HepG2 (cell line): ENCODE measurements around the gene TBR1. TPM values are rescaled to one million over a fixed set of nuclear protein-coding genes. Genes with fewer than 3 reads are reported as not detected.

ENCODE experiments used
- DR1 ChIP-seq: sonication (generic); formaldehyde crosslinking; IDR thresholded peaks from 2 replicates; pipeline ENCODE4 v1.8.0; 2021; ENCODE audit warnings: mild to moderate bottlenecking, missing genetic modification reagents, inconsistent platforms
- ETV5 ChIP-seq: IDR thresholded peaks from 2 replicates; pipeline ENCODE4 v1.6.1; 2018; ENCODE audit warnings: missing biosample characterization, missing genetic modification reagents, inconsistent platforms, borderline replicate concordance
- FOSL1 ChIP-seq: sonication (generic); formaldehyde crosslinking; IDR thresholded peaks from 2 replicates; pipeline ENCODE4 v1.9.0; 2021; ENCODE audit warnings: missing genetic modification reagents, borderline replicate concordance
- GABPA ChIP-seq, 2 experiments: IDR thresholded peaks; 2 replicates each; pipeline ENCODE4 v1.6.1; 2011 to 2016; ENCODE audit warnings: low read depth in 2 of 2, low read length in 1 of 2, missing biosample characterization in 1 of 2, missing genetic modification characterization in 1 of 2
- HNRNPL ChIP-seq: fragments of 200-400 bp; formaldehyde crosslinking; IDR thresholded peaks from 2 replicates; pipeline ENCODE4 v1.6.1; 2017; ENCODE audit warnings: mild to moderate bottlenecking, low read depth, low read length
- MTA1 ChIP-seq: sonication (generic); formaldehyde crosslinking; IDR thresholded peaks from 2 replicates; pipeline ENCODE4 v1.4.0; 2020; ENCODE audit warnings: missing genetic modification reagents, mild to moderate bottlenecking, borderline replicate concordance
- NFKB2 ChIP-seq: sonication (generic); formaldehyde crosslinking; IDR thresholded peaks from 2 replicates; pipeline ENCODE4 v1.4.0; 2020; ENCODE audit warnings: missing genetic modification reagents, borderline replicate concordance
- NFYB ChIP-seq: sonication (generic); formaldehyde crosslinking; IDR thresholded peaks from 2 replicates; pipeline ENCODE4 v1.4.0; 2020; ENCODE audit warnings: missing genetic modification reagents
- PHF8 ChIP-seq: sonication (generic); formaldehyde crosslinking; IDR thresholded peaks from 2 replicates; pipeline ENCODE4 v1.5.0; 2020; ENCODE audit warnings: missing genetic modification reagents
- ZBTB7B ChIP-seq: sonication (generic); formaldehyde crosslinking; IDR thresholded peaks from 2 replicates; pipeline ENCODE4 v1.4.0; 2020; ENCODE audit warnings: missing genetic modification reagents
- ZNF143 ChIP-seq: sonication (generic); formaldehyde crosslinking; IDR thresholded peaks from 2 replicates; pipeline ENCODE4 v1.4.0; 2020; ENCODE audit warnings: missing genetic modification reagents
- ZNF251 ChIP-seq: sonication (generic); formaldehyde crosslinking; IDR thresholded peaks from 2 replicates; pipeline ENCODE4 v1.9.0; 2021; ENCODE audit warnings: mild to moderate bottlenecking, missing genetic modification reagents
- ZNF331 ChIP-seq: sonication (generic); formaldehyde crosslinking; IDR thresholded peaks from 2 replicates; pipeline ENCODE4 v1.4.0; 2020; ENCODE audit warnings: missing genetic modification reagents
- ZNF33B ChIP-seq: sonication (generic); formaldehyde crosslinking; IDR thresholded peaks from 2 replicates; pipeline ENCODE4 v1.5.1; 2020; ENCODE audit warnings: mild to moderate bottlenecking, missing genetic modification reagents
- ZNF451 ChIP-seq: sonication (generic); formaldehyde crosslinking; IDR thresholded peaks from 2 replicates; pipeline ENCODE4 v1.5.0; 2020; ENCODE audit warnings: mild to moderate bottlenecking, missing genetic modification reagents
- ZNF567 ChIP-seq: sonication (generic); formaldehyde crosslinking; IDR thresholded peaks from 2 replicates; pipeline ENCODE4 v1.8.1; 2023; ENCODE audit warnings: mild to moderate bottlenecking, missing genetic modification reagents, borderline replicate concordance
- polyA plus RNA-seq, 8 experiments: library from polyadenylated mRNA; depleted of rRNA in 3 of 8; stranded (reverse) in 7 of 8; unstranded in 1 of 8; fragments of >200 nt; fragmentation: Illumina TruSeq in 4 of 8; extraction: Trizol in 4 of 8; gene quantifications; 2 replicates each; pipeline versions ENCODE4 v1.2.1 to v1.2.3, GENCODE V29; 2011 to 2016; ENCODE audit warnings: low read depth in 4 of 8, missing spikeins in 1 of 8, mixed read lengths in 1 of 8; ENCODE audit not compliant: insufficient read depth in 1 of 8
- total RNA-seq, 5 experiments: library from RNA; depleted of rRNA; stranded (reverse); fragments of >200 nt; fragmentation: Illumina TruSeq; extraction: Trizol; gene quantifications; 2 replicates each; pipeline ENCODE4 v1.2.3, GENCODE V29; 2016; ENCODE audit warnings: low read depth in 1 of 5
- TF ChIP-seq, protein P1 (sequence below): sonication (generic); formaldehyde crosslinking; conservative IDR thresholded peaks from 2 replicates; pipeline ENCODE4 v1.5.0; 2020; ENCODE audit warnings: missing genetic modification reagents
- TF ChIP-seq, protein P2 (sequence below): sonication (generic); formaldehyde crosslinking; IDR thresholded peaks from 2 replicates; pipeline ENCODE4 v1.4.0; 2020; ENCODE audit warnings: missing genetic modification reagents
- TF ChIP-seq, protein P3 (sequence below): sonication (generic); formaldehyde crosslinking; IDR thresholded peaks from 2 replicates; pipeline ENCODE4 v1.5.1; 2020; ENCODE audit warnings: mild to moderate bottlenecking, missing genetic modification reagents, moderate library complexity

TBR1 gene
- total and polyA plus RNA-seq, 2 of the 13 experiments (the other 11 are each of a cell fraction or from before 2014, with no cell fraction given), result not detected

DNA sequence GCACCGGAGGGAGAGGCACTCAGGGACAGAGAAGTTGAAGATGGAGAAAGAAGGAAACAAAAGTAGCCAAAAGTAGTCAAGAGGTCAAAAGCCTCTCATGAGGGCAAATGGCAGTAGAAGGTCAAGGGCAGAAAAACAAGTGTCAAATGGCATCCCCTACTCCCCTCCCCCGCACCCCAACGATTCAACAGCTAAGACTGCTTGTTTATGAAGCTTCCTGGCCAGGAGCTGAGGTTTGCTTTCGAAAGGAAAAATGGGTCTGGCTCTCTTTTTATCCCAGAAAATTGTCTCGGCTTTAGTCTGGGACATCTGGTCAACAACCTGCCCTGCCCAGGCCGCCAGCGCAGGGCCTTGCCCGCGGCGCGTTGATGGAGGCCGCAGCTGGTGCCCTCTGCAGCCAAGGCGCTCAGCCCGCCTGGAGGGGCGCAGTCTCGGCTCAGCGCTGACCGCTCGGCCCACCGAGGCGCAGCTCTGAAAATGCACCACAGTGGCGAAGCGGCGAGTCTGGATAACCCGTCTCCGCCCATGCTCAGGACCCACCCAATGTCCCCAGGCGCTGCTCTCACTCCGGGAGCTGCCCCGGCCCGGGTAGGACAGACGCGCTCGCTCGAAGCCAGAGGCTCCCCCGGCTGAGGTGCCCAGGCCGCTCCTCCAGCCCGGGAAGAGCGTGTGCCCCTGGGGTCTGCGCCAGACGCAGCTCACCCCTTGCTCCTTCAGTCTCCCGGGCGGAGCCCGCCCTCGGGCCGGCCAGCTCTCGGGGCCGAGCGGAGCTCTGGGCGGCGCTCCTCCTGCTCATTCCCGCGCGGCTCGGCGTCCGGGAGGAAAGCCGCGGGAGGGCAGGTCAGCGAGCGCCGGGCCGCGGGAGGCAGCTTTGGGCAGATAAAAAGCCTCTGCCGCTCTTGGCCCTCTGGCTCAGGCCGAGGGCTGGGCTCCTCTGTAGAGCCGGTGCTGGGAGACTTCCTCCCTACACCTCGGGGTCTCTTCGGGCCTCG lies 1.8 kb upstream of the TBR1 start (continued):
- TF ChIP-seq, protein P1, sequence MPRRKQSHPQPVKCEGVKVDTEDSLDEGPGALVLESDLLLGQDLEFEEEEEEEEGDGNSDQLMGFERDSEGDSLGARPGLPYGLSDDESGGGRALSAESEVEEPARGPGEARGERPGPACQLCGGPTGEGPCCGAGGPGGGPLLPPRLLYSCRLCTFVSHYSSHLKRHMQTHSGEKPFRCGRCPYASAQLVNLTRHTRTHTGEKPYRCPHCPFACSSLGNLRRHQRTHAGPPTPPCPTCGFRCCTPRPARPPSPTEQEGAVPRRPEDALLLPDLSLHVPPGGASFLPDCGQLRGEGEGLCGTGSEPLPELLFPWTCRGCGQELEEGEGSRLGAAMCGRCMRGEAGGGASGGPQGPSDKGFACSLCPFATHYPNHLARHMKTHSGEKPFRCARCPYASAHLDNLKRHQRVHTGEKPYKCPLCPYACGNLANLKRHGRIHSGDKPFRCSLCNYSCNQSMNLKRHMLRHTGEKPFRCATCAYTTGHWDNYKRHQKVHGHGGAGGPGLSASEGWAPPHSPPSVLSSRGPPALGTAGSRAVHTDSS (CRISPR knock-in tag), result no peak
- no peak for TF ChIP-seq GABPA (IDR thresholded peaks at IDR 0.05; ENCODE audit: low read depth, low read length)
- no peak for TF ChIP-seq GABPA (CRISPR knock-in tag; IDR thresholded peaks at IDR 0.05; ENCODE audit: low read depth)
- TF ChIP-seq DR1 (CRISPR knock-in tag), result peak; percentile 35; the same call in 1 of the 2 replicates
- TF ChIP-seq PHF8 (CRISPR knock-in tag), result peak; percentile 61
- TF ChIP-seq NFKB2 (CRISPR knock-in tag), result no peak
- TF ChIP-seq ZNF251 (CRISPR knock-in tag), result no peak
- TF ChIP-seq ZNF451, result peak; percentile 57; the same call in 1 of the 2 replicates
- peak; percentile 69; the same call in 1 of the 2 replicates for TF ChIP-seq MTA1
- peak; percentile 79; the same call in 1 of the 2 replicates for TF ChIP-seq ZBTB7B (CRISPR knock-in tag)
- no peak for TF ChIP-seq FOSL1
- TF ChIP-seq ZNF143, result no peak
- TF ChIP-seq, protein P2, sequence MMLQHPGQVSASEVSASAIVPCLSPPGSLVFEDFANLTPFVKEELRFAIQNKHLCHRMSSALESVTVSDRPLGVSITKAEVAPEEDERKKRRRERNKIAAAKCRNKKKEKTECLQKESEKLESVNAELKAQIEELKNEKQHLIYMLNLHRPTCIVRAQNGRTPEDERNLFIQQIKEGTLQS (CRISPR knock-in tag), result peak; percentile 25; the same call in 1 of the 2 replicates
- peak; percentile 90; the same call in 1 of the 2 replicates for TF ChIP-seq ZNF33B
- TF ChIP-seq, protein P3, sequence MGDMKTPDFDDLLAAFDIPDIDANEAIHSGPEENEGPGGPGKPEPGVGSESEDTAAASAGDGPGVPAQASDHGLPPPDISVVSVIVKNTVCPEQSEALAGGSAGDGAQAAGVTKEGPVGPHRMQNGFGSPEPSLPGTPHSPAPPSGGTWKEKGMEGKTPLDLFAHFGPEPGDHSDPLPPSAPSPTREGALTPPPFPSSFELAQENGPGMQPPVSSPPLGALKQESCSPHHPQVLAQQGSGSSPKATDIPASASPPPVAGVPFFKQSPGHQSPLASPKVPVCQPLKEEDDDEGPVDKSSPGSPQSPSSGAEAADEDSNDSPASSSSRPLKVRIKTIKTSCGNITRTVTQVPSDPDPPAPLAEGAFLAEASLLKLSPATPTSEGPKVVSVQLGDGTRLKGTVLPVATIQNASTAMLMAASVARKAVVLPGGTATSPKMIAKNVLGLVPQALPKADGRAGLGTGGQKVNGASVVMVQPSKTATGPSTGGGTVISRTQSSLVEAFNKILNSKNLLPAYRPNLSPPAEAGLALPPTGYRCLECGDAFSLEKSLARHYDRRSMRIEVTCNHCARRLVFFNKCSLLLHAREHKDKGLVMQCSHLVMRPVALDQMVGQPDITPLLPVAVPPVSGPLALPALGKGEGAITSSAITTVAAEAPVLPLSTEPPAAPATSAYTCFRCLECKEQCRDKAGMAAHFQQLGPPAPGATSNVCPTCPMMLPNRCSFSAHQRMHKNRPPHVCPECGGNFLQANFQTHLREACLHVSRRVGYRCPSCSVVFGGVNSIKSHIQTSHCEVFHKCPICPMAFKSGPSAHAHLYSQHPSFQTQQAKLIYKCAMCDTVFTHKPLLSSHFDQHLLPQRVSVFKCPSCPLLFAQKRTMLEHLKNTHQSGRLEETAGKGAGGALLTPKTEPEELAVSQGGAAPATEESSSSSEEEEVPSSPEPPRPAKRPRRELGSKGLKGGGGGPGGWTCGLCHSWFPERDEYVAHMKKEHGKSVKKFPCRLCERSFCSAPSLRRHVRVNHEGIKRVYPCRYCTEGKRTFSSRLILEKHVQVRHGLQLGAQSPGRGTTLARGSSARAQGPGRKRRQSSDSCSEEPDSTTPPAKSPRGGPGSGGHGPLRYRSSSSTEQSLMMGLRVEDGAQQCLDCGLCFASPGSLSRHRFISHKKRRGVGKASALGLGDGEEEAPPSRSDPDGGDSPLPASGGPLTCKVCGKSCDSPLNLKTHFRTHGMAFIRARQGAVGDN (CRISPR knock-in tag), result peak; percentile 93
- no peak; the same call in 1 of the 2 replicates for TF ChIP-seq ZNF567 (CRISPR knock-in tag)
- peak; percentile 80 for TF ChIP-seq HNRNPL
- no peak for TF ChIP-seq ETV5 (CRISPR knock-in tag)
- peak; percentile 9; the same call in 1 of the 2 replicates for TF ChIP-seq ZNF331 (CRISPR knock-in tag)
- 0 out of 2 replicates have a peak, but pooled peaks have one; percentile 22 for TF ChIP-seq NFYB (CRISPR knock-in tag)
